Caki2 (cell line): ENCODE results near the gene SHROOM1. TPM values are rescaled to one million over a fixed set of nuclear protein-coding genes. Genes with fewer than 3 reads are reported as not detected.

Experiments
- DNase-seq: peaks from one replicate; pipeline ENCODE4 v3.0.0-alpha.2; 2015; ENCODE audit warnings: low read depth
- in situ Hi-C: cut with HindIII; loops from 2 replicates; pipeline ENCODE4 v1.10.0; 2016; ENCODE audit warnings: low sequenced_read_pairs, low pct_unique_long_range_greater_than_20kb, mixed read lengths
- total RNA-seq: library from RNA; depleted of rRNA; stranded (reverse); fragments of >200 nt; shearing (Covaris generic); gene quantifications from 2 replicates; pipeline ENCODE4 v1.2.3, GENCODE V29; 2014; ENCODE audit warnings: low replicate concordance

Gene SHROOM1
- total RNA-seq, 1 experiment from 2014 or later: 8.7 TPM

DNA sequence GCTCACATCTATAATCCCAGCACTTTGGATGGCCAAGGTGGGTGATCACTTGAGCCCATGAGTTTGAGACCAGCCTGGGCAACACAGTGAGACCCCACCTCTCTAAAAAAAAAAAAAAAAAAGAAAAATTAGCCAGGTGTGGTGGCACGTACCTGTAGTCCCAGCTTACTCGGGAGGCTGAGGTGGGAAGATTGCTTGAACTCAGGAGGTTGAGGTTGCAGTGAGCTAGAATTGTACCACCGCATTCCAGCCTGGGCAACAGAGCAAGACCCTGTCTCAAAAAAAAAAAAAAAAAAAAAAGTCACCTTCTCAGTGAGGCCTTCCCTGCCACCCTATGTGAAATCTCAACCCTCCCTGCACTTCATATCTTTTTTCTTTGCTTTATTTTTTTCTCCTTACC, 39.4 kb downstream of the SHROOM1 start:
- in situ Hi-C loops: no loop called here
- DNase-seq: no peak

DNA sequence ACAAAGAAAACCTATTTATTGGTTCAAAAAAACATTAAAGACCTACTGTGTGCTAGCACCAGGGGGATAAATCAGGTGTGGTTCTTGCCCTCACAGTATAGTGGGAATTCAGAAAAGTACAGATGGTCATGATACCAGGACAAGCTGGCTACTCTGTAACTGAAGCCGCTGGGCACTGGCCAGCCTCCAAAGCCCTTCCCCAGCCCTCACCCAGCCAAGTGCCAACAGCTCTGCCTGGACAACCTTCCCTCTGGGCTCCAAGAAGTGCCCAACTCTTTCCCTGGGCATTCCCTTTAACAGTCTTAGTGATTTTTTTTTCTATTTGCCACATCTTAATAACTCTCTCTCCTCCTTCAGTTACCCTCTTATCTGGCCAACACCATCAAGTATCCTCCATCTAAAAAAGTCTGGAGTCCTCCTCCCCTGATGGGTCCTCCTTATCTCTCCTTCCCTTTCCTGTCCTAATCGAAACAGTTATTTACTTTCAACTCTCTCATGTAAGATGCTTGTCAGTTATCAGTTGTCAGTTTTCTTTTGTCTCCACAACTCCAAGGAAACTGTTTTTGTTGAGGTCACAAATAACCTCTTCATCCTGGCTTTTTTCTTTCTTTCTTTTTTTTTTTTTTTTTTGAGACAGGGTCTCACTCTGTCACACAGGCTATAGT, 40.1 kb downstream of the SHROOM1 start:
- no peak for DNase-seq
- in situ Hi-C loops: no loop called here

DNA sequence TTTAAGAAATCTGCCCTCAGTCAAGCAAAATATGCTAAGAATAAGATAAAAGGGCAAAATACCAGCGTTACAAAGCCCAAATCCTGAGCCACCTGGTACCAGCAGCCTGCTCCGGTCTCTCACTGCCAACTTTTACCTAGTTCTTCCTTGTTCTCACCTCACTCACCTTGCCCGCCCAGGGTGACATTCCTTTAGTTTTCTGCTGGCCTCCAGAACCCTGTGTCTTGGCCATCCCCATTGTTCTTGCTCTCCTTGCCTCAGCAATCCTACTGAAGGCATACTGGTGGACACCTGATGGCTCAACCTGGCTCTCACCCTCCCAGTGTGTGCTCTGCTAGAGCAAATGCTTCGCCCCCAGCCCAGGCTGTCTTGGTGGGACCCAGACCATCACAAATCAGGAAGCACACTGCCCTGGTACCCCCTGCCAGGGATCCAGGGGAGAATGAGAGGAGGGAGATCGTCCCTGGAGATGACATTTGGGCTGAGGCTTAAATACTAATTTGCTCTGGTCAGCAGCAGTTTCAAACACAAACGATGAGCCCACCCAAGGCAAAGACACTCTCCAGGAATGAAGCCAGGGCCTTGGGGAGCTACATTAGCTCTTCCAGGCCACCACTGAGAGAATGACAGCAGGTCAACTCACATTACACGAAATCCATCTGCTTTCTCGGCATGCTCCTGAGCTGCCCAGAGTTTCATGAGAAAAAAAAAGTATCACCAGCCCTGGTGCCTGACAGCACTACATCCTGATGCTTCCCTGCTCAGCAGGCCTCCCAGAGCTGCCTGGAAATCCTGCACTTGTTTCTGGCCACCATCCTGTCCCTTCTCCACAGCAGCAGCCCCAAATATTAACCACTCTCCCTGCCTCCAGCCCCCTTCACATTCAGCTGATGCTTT, 41.2 kb downstream of the SHROOM1 start:
- in situ Hi-C loops: no loop called here
- DNase-seq: no peak

GRCh38 chr5:132788508-132788907, 41.9 kb downstream of the SHROOM1 start:
- in situ Hi-C loops: no loop called here

DNA sequence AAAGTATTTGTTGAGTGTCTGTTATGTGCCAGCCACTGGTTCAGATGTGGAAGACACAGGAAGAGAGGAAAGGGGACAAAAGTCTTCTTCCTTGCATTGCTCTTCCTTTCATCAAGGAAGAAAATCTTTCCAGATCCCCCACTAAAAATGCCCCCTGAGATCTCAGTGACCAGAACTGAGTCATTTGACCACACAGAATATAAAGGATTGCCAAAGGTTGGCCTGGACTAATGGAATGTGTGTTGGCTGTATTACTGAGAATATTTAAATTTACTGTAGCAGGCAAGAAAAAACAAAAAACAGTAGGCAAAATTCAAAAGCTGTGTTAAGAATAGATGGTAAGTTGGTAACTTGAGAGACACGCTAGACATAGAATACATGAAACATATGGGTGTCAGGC, 43.4 kb downstream of the SHROOM1 start:
- in situ Hi-C loops: no loop called here
- no peak for DNase-seq

More at GRCh38 chr5:132788508-132788907, 41.9 kb downstream of the SHROOM1 start:
- no peak for DNase-seq

DNA sequence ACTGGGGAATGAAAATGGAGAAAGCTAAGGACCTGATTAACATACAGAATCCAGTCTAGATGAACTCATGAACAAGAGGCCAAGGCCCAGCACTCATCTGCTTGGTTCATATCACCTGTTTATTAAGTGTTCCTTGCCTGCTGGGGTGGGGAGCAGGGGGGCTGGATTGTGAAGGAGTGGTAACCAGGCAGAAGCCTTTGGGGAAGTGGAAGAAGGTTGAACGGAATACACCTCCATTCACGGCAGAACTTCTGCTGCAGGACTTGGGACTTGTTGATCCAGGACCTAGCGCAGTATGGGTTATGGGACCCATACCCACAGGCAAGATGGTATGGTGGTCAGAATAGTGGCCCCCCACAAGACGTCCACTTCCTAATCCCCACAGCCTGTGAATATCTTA, 44.6 kb downstream of the SHROOM1 start:
- in situ Hi-C loops: no loop called here

GRCh38 chr5:132785365-132785764, 45.1 kb downstream of the SHROOM1 start:
- in situ Hi-C loops: no loop called here
- DNase-seq: no peak

More for the DNA sequence above, 44.6 kb downstream of the SHROOM1 start:
- no peak for DNase-seq

- in situ Hi-C loops: no loop called here
- DNase-seq: no peak
These were observed 48.3 kb downstream of the SHROOM1 start for GRCh38 chr5:132782101-132782500.

- in situ Hi-C loops: no loop called here
- no peak for DNase-seq
These were observed 49.4 kb downstream of the SHROOM1 start for GRCh38 chr5:132781029-132781428.

DNA sequence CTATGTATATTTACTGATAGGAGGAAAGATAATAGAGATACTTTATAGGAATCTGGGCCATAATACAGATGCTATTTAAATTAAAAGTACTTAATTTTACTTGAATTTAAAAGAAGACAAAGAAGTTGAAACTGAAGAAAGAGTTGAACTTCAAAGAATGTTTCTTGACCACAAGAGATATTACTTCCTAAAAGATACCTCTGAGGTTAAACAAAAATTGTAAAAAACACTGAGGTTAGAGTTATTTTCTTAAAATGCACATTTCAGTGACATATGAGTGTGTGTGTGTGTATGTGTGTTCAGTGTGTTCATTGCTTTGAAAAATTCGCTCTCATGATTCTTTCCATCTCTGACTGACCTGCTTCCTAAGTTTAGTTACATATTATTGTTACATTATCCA, 49.9 kb downstream of the SHROOM1 start:
- in situ Hi-C loops: no loop called here

DNA sequence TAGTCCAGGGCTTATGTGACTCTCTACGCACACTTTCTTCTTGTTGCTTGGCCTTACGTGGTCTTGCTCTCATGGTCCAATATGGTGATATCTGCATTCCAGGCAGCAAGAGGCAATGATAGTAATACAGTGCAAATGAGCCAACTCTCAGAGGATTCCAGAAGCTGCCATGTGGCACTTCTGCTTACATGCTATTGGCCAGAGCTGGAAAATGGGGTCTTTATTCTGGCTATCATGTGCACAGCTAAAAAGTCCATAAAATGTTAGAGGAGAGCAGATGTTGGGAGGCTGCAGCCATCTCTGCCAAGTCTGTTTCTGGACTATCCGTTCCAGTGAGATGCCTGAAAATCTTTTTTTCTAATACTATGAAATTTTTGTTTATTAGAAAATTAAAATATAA, 50.5 kb downstream of the SHROOM1 start:
- in situ Hi-C loops: no loop called here
- DNase-seq: no peak

More for the DNA sequence above, 49.9 kb downstream of the SHROOM1 start:
- no peak for DNase-seq

DNA sequence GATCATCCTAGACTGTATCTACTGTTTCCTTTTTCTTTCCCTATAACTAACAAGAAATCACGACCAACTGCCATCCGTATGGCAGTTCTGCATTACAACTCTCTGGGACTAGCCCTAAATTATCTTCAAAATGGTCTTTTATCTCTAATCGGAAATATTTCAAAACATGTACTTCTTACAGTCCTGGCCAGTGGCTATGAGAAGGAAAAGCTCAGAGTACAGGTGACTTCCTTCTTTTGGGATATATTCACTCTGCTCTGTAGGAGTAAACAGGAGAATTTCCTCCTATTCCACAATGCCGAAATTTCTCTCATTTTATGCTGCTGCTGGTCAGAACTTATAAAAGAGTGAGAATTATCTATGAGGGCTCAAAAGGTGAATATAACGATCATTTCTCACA, 51.6 kb downstream of the SHROOM1 start:
- DNase-seq: no peak
- in situ Hi-C loops: no loop called here

GRCh38 chr5:132778129-132778528, 52.3 kb downstream of the SHROOM1 start:
- no peak for DNase-seq
- in situ Hi-C loops: no loop called here

DNA sequence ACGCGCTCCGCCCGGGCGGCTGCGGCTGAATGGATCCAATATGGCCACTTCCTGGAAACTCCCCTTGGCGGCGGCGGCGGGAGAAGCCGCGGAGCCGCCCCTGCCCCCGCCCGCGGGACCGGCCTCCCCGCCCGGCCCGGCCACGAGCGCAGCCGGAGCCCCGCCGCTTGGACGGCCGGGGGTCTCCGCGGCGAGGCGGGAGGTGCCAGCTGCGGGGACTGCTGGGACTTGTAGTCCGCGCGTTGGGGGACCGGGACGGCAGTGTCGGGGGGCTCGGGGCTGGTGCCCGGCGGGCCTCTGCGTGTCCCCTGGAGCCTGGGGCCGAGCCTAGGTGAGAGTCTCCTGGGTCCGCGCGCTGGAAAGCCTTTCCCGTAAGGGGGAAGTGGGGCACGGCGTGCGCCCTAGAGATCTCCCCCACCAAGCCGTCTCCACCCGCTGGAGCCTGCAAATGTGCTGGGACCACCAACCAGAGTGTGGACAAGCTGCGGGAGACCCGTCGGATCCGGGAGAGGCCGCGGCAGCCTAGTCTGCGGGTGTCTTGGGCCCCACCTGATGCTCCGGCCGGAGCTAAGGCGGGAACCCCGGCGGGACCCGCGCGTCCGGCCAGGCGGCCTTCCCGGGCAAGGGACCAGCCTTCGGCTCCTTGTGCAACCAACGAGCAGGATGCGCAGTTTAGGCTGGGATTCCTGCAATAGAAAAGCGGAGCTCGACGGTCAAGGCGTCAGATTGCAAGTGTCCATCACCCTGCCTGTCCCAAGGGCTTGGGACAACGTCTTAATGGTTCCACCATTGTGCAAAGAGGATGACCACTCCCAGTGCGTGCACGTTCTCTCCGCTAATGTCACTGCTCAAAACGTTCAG, 53.0 kb downstream of the SHROOM1 start, which contains the start of gene SEPTIN8:
Gene SEPTIN8, minus strand, starts transcription at position 31 of the 861 bp plus-strand sequence. CDS start 102 bp downstream, outside the sequence.
- in situ Hi-C loops: no loop called here

GRCh38 chr5:132776938-132777208, 53.6 kb downstream of the SHROOM1 start:
- in situ Hi-C loops: no loop called here
- DNase-seq: no peak

More for the DNA sequence above, 53.0 kb downstream of the SHROOM1 start, which contains the start of gene SEPTIN8:
- no peak for DNase-seq

- peak; percentile 43 for DNase-seq
These were observed 54.1 kb downstream of the SHROOM1 start for GRCh38 chr5:132776131-132776937.

DNA sequence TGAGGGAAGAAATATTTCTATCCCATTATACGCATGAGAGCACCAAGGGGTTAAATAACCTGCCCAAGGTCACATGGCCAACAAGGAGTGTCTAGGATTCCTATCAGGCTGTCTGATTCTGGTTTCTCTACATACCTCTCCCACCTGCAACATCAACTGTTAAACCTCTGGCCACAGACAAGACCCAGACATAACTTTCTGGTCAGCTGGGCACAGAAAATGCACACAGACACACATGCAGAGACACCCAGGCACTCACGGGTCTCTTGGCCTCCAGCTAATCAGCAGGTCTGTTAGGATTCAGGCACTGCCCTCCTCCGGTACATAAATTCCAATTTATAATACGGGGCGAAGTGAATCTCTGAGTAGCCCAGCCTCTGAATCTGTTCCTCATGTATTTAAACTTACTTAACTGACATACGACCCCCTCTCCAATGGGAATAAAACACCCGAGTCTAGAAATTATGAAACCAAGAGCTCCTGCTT, 54.9 kb downstream of the SHROOM1 start:
- in situ Hi-C loops: no loop called here
- peak; percentile 60 for DNase-seq

More at GRCh38 chr5:132776131-132776937, 54.1 kb downstream of the SHROOM1 start:
- in situ Hi-C loops: no loop called here

DNA sequence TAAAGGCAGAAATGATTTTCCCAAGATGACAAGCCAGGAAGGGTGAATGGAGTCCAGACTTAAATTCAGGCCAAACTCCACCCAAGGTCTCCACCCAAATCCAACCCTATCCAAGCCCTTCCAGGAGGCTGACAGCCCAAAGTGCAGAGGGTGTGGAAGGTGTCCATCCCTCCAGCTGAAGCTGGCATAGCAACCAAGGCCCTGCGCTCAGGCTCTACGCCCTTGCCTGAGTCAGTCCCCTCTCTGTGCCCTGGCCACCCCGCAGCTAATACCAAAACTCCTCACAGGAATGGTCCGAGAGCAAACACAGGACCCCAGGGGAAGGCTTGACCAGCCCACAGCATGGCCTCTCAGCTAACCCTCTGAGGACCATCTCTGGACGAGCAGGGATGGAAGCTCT, 55.6 kb downstream of the SHROOM1 start:
- in situ Hi-C loops: no loop called here
- DNase-seq: no peak
